Medulla oblongata (tissue), 1 donor: Measurements from ENCODE around the gene PSMD13.
"Not testable (repeated sequence)": the region's sequence is repeated elsewhere in the genome, so short reads cannot be mapped to it uniquely, and the experiment has no call there.

ENCODE experiments used
- DNase-seq: peaks from one replicate; pipeline ENCODE4 v3.0.0-alpha.2; 2015; ENCODE audit errors: extremely low spot score

The PSMD13 gene

DNA sequence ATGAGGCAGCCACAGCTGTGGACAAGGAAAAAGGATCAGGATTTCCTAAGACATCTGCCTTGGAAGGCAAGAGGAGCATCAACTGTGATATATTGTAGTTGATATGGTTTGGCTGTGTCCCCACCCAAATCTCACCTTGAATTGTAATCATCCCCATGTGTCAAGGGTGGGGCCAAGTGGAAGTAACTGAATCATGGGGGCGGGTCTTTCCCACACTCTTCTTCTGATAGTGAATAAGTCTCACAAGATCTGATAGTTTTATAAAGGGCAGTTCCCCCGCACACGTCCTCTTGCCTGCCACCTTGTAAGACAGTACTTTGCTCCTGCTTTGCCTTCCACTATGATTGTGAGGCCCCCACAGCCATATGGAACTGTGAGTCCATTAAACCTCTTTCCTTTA is 19.1 kb upstream of the PSMD13 start:
- no peak for DNase-seq

DNA sequence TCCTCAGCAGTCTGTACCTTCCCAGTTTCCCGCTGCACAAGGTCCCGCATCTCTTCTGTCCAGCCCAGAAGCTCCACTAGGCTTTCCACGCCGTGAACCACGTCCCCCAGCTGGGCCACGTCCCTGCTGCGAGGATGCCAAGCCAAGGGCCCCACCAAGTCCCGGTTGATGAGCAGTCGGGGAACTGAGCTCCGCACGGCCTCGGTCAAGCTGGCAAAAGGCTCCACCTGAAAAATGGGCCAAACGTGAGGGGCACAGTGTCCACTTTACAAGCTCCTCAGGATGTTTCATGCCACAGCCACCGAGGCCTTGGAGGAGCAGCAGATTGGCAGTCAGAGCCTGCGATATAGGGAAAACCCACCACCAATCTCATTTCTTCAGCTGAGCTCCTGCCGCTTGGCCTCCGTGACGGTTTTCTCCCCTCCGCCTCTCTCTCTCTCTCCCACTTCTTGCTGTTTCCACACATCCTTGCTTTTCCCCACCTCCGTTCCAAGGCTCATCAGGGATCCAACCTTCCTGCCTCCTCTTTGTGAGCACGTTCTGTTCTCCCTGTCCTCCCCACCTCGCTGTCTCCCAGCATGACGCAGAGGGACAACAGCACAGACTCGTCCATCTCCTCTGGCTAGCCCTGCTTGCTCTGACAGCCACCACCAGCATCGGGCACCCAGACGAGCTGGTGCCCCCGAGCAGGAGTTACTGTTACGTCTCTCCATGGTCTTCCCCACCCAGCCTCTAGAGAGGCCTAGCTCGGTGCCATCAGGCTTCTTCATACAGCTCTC is 17.8 kb upstream of the PSMD13 start:
- DNase-seq, result no peak

- not testable (repeated sequence) for DNase-seq
These were observed 16.0 kb upstream of the PSMD13 start for GRCh38 chr11:220641-221215.

DNA sequence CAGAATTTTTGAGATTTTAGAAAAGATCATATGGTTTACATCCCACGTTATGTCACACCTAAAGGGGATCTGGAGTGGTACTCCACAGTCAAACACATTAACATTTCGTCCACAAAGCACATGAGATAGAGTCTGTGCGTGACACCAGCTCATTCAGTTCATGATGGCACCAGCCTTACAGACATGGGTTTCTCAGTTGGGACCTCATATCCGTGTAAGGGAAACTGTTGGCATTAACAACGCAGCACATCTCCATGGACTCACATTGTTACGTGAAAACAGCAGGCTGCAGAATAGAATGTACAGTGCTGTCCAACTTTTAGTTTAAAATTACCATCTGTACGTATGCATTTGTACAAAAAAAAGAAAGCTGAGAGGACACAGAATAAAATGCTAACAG is 15.2 kb upstream of the PSMD13 start:
- no peak for DNase-seq

GRCh38 chr11:221998-222789 is 14.6 kb upstream of the PSMD13 start:
- no peak for DNase-seq

DNA sequence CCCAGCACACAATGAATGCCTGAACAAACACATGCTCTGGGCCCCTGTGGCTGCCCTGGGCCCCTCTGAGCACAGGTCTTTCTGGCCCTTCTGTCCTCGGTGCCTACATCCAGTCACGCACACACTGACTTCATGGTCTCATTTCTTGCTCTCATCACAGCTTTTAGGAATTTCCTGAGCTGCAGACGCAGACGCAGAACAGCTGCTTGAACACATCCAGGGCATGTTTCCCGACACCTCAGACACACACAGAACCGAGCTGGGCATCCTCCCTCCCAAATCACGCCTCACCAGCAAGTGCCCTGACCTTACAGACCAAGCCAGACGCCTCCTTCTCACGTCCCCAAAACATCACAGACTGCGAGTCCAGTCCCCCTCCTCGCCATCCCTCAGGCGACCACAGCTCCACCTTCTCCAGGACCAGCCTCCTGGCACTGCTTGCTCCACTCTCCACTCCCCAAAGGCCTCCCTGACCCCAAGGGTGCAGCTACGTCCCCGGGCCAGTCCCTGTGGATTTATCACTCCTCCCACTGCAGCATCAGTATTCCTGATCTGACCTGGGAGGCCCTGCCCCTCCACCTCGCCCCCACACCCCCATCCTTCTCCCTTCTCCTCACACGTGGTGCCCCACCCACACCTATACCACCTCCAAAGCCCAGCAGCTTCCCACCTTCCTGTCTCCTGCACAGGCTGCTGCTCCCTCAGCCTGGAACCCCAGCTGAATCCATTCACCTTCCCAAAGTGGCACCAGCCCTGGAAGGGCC is 13.6 kb upstream of the PSMD13 start:
- DNase-seq, result no peak

GRCh38 chr11:223884-224283 is 12.9 kb upstream of the PSMD13 start:
- DNase-seq, result no peak

GRCh38 chr11:224424-224823 is 12.4 kb upstream of the PSMD13 start:
- DNase-seq, result no peak

DNA sequence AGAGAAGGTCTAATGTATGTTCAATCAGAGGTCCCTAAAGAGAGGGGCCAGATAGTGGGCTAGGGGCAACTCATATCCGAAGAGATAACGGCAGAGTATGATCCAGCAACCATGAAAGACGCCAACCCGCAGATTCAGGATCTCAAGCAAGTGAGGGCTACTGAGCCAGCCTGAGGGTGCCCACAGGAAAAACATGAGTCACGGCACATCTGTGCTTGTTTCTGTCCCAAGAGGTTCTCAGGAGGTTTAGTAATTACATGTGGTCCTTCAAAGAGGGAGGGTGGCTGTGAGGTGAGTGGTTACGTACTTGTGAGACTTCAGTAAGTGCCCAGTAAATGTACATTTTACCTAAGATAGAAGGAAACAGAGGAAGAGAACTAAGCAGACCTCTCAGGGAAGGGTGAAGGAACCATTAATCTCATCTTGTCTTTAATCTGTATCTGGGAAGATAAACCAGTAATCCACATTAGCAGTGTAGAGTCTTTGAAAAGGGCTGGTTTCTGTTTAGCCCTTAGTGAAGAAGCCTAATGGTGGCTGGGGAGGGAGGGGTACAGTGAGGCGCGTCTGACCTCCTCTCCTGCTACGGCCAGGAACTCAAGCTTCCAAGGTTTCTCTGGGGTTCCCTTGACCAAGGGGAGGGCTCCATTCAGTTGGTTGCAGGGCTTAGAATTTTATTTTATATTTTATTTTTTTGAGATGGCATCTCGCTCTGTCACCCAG is 10.9 kb upstream of the PSMD13 start:
- DNase-seq, result no peak

GRCh38 chr11:227824-228379 is 8.9 kb upstream of the PSMD13 start:
- DNase-seq, result no peak

GRCh38 chr11:230431-230830 is 6.3 kb upstream of the PSMD13 start:
- DNase-seq, result no peak

DNA sequence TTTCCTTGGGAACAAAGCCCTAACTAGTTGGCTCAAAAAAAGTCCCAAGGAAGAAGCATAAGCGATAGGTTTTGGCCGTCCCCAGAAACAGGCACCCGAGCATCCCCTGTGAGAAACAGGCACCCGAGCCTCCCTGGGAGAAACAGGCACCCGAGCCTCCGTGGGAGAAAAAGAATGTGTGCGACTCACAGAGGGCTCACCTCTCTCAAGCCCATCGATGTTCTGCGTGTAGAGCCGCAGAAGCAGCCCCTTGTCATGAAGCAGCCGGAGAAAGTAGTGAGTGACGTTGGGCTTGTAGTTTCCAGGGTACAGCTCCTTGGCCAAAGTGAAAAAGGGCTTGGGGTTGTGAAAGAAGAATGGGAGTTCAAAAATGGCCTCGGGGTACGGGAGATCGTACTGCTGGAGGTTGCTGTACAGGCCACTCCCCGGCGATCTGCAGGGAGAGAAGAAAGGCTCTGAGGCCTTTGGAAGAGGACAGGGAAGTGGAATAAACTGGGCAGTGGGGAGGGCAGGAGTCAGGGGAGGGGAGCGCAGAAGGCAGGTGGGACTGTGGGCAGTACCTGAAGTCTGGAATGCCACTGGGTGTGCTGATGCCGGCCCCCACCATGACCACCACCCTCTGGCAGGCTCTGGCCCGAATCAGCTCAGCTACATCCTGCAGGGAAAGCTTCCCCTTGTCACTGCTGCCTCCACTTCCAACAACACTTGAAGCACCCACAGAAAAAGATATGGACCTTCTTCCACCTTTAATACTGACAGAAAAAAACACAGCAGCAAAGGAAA is 3.8 kb upstream of the PSMD13 start:
- DNase-seq, result no peak

GRCh38 chr11:235180-235579 is 1.6 kb upstream of the PSMD13 start:
- DNase-seq, result no peak

DNA sequence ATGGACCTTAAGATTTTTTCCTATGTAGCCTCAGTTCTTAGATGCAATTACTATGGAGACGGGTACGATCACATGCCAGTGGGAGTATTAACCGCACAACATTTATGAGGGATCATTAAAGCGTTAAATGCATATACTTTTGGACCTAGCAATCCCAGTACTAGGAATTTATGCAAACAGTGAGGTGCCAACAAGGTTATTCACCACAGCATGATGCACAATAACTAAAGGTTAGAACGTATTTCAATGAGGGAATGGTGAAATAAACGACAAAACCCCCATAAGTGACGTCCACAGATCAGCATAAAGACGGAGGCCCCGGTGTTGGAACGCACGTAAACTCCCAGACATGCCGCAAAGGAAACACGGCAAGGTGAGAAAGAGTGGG is 1.2 kb upstream of the PSMD13 start:
- DNase-seq, result peak; percentile 21

GRCh38 chr11:235997-236773 is 591 bp upstream of the PSMD13 start, which contains the start of gene SIRT3:
TSS of gene SIRT3 (minus strand) at chr11:236342. CDS start at chr11:236328, 14 bp downstream.
- DNase-seq, result peak; percentile 71

GRCh38 chr11:238346-238745 is 1.6 kb downstream of the PSMD13 start:
- DNase-seq, result not testable (repeated sequence)

DNA sequence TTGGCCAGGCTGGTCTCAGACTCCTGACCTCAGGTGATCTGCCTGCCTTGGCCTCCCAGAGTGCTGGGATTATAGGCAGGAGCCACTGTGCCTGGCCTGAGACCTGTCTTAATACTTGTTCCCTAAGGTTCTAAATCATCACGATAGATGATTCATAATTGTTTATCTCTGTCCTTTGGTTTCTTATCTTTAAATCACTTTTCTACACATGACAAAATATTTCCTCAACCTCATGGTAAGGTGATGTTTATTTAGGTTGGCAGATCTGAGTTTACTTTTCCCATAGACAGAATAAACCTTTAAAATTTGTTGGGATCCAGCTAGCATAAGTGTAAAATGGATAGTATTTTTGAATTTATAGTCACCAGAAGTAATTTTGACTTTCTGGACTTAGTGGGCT is 3.5 kb downstream of the PSMD13 start:
- no peak for DNase-seq

- DNase-seq, result no peak
These were observed 4.9 kb downstream of the PSMD13 start for GRCh38 chr11:241634-242033.

GRCh38 chr11:244376-244775 is 7.6 kb downstream of the PSMD13 start:
- no peak for DNase-seq
